ENCODE data around the gene RNF26. TPM values are rescaled to one million over a fixed set of nuclear protein-coding genes. Genes with fewer than 3 reads are reported as not detected.

RNF26 gene
- total RNA-seq, 1 experiment from 2014 or later, result 64.3 TPM

- Histone ChIP-seq H3K4me2 (no peak overlapping the region), H3K9me2 (ENCODE audit: insufficient read depth) (no peaks in the 10 kb centered on the region), H3K27ac (no peak overlapping the region), H3K79me2 (ENCODE audit: low read depth) (no peaks in the 10 kb centered on the region), H4K20me1 (ENCODE audit: insufficient read depth) (no peaks in the 10 kb centered on the region), H3K4me1 (replicated peaks; ENCODE audit: insufficient read depth) (no peaks in the 10 kb centered on the region), H2AFZ (no peak overlapping the region), H3K4me3 (no peak overlapping the region), H3K36me3 (ENCODE audit: low read depth) (no peaks in the 10 kb centered on the region), H3K27me3 (ENCODE audit: insufficient read depth, low read depth) (peaks cover 44% of the 10 kb centered on the region), H3F3A (ENCODE audit: insufficient read depth, low read depth) (peaks cover 6% of the 10 kb centered on the region; the same call in 1 of the 2 replicates), H3K9me3 (ENCODE audit: insufficient read depth, low read depth) (no peaks in the 10 kb centered on the region)
- BruUV-seq (replicated peaks), result no TSS peak
- intact Hi-C loops (cut with micrococcal nuclease; ENCODE audit: unreplicated experiment), result no loop called here
- ChIA-PET POLR2A (ENCODE audit: unreplicated experiment) (no interaction called here), CTCF (interaction anchor here (0.5 kb wide), 1 partner anchor 12 kb away, joined by 3 read pairs; no protein-coding TSS in a partner anchor)
- TF ChIP-seq EZH2 (IDR thresholded peaks at IDR 0.05; ENCODE audit: low read depth) (no peak), CTCF (conservative IDR thresholded peaks at IDR 0.05) (no peak)
- no peak for DNase-seq
Measured at GRCh38 chr11:119343726-119344125, 9.4 kb downstream of the RNF26 start.

DNA sequence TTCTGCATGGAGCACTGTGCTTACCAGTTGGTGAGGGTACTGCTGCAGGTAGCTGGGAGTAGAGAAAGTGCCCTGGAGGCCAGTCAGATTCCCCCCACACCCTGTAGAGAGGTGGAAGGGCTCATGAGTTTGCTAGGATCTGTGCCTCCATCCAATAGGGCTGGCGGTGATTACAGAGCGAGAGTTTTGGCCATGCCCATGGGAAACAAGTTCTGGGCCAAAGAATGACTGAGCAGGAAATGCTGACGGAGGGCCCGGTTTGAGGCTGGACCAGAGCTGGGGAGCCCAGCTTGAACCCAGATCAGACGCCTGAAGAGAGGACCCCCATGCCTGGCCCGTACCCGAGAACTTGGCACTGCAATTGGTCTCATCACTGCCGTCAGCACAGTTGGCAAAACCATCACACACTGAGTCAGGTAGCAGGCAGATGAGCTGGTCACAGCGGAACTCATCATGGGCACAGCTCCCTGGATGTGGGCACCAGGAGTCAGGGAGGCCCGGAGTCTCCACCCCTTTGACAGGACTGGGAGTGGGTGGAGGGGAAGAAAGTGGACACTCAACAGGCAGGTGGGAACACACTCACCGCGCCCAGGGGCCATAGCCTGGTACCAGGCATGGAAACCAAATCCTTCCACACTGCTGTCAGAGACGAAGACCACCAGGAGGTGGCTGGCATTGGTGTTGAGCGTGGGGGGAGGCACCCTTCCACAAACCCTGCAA is 10.1 kb downstream of the RNF26 start:
- H3K36me3 ChIP-seq (ENCODE audit: low read depth), result no peaks in the 10 kb centered on the region
- H2AFZ ChIP-seq, result no peak overlapping the region
- ChIA-PET POLR2A (ENCODE audit: unreplicated experiment) (no interaction called here), CTCF (no interaction called here)
- no peaks in the 10 kb centered on the region for H3K79me2 ChIP-seq (ENCODE audit: low read depth)
- peaks cover 44% of the 10 kb centered on the region for H3K27me3 ChIP-seq (ENCODE audit: insufficient read depth, low read depth)
- no peaks in the 10 kb centered on the region for H3F3A ChIP-seq (ENCODE audit: insufficient read depth, low read depth)
- no peaks in the 10 kb centered on the region for H3K9me3 ChIP-seq (ENCODE audit: insufficient read depth, low read depth)
- H3K4me3 ChIP-seq, result no peak overlapping the region
- intact Hi-C loops (cut with micrococcal nuclease; ENCODE audit: unreplicated experiment), result no loop called here
- no TSS peak for BruUV-seq (replicated peaks)
- no peaks in the 10 kb centered on the region for H4K20me1 ChIP-seq (ENCODE audit: insufficient read depth)
- TF ChIP-seq EZH2 (IDR thresholded peaks at IDR 0.05; ENCODE audit: low read depth), result no peak
- TF ChIP-seq CTCF (conservative IDR thresholded peaks at IDR 0.05), result no peak
- H3K4me1 ChIP-seq (replicated peaks; ENCODE audit: insufficient read depth), result no peaks in the 10 kb centered on the region
- no peak overlapping the region for H3K4me2 ChIP-seq
- no peak overlapping the region for H3K27ac ChIP-seq
- no peak for DNase-seq
- H3K9me2 ChIP-seq (ENCODE audit: insufficient read depth), result no peaks in the 10 kb centered on the region

DNA sequence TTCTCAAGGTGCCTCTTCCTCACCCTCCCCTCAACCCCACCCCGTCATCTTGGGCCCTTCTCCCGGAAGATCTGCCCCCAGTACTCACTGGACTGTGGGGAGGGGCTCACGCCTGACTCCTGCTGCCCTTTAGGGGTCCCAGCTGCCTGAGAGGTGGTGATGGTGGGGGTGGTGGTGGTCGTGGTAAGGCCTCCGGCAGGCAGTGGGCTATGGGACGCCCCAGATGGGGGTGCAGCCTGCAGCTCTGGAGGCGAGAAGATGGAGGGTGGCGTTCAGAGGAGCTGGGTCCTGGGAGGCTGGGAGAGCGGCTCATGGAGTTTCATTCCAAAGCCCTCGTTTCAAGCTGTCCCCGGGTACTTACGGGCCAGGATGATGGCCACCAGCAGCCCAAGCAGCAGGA is 11.4 kb downstream of the RNF26 start:
- Histone ChIP-seq H3K9me3 (ENCODE audit: insufficient read depth, low read depth) (no peaks in the 10 kb centered on the region), H3K36me3 (ENCODE audit: low read depth) (no peaks in the 10 kb centered on the region), H3K9me2 (ENCODE audit: insufficient read depth) (no peaks in the 10 kb centered on the region), H3K4me2 (no peak overlapping the region), H3K4me1 (replicated peaks; ENCODE audit: insufficient read depth) (no peaks in the 10 kb centered on the region), H2AFZ (no peak overlapping the region), H3K27ac (no peak overlapping the region), H3F3A (ENCODE audit: insufficient read depth, low read depth) (0 out of 2 replicates have a peak, but pooled peaks cover under 1% of the 10 kb centered on the region), H3K79me2 (ENCODE audit: low read depth) (no peaks in the 10 kb centered on the region), H3K27me3 (ENCODE audit: insufficient read depth, low read depth) (peaks cover 47% of the 10 kb centered on the region), H4K20me1 (ENCODE audit: insufficient read depth) (no peaks in the 10 kb centered on the region), H3K4me3 (no peak overlapping the region)
- ChIA-PET POLR2A (ENCODE audit: unreplicated experiment) (no interaction called here), CTCF (no interaction called here)
- intact Hi-C loops (cut with micrococcal nuclease; ENCODE audit: unreplicated experiment), result no loop called here
- TF ChIP-seq EZH2 (IDR thresholded peaks at IDR 0.05; ENCODE audit: low read depth), result no peak
- no peak for TF ChIP-seq CTCF (conservative IDR thresholded peaks at IDR 0.05)
- no peak for DNase-seq
- BruUV-seq (replicated peaks), result no TSS peak

Measured in PC-9 (cell line).